ENCODE data around the gene DUSP10.

GRCh38 chr1:221753828-221754188 is 11.9 kb upstream of the DUSP10 start:
- TF ChIP-seq CTCF (IDR thresholded peaks at IDR 0.05; ENCODE audit: insufficient read depth, low read length, poor library complexity, severe bottlenecking) (no peak), EZH2phosphoT487 (conservative IDR thresholded peaks at IDR 0.05; ENCODE audit: low read length) (no peak)
